Pancreas (tissue), 10 donors: ENCODE measurements around the gene C11orf97. TPM values are rescaled to one million over a fixed set of nuclear protein-coding genes. Genes with fewer than 3 reads are reported as not detected.
A peak's percentile ranks its signal among the peaks of the same experiment; 100 is the strongest.

Source experiments
- ATAC-seq, 4 donors: fragments of 200-7000 bp; cut with Tn5 transposase; one replicate each; pipeline versions ENCODE4 v1.8.0 to v1.9.1; 2020; ENCODE audit warnings: mild to moderate bottlenecking in 4 of 4, moderate library complexity in 4 of 4
- DNase-seq, 6 donors: peaks; one replicate each; pipeline ENCODE4 v3.0.0-alpha.2; 2020
- FAIRE-seq: peaks from 2 replicates; lab custom pipeline; 2012; peaks lifted over from hg19 to GRCh38; lab: Jason Lieb, UNC
- H3K27ac ChIP-seq, 4 donors: fragments of 200-600 bp; sonication (generic); 1 replicate in 3 of 4; 2 replicates in 1 of 4; pipeline versions ENCODE4 v1.5.0 to v1.8.0; 2020
- H3K27me3 ChIP-seq, 4 donors: fragments of 200-600 bp; one replicate each; pipeline ENCODE4 v1.8.0; 2021
- H3K36me3 ChIP-seq, 3 donors: fragments of 200-600 bp; sonication (generic) in 1 of 3; one replicate each; pipeline versions ENCODE4 v1.5.0 to v1.8.0; 2020 to 2021
- H3K4me1 ChIP-seq, 3 donors: fragments of 200-600 bp; one replicate each; pipeline ENCODE4 v1.8.0; 2021
- H3K4me3 ChIP-seq, 4 donors: fragments of 200-600 bp; sonication (generic) in 2 of 4; one replicate each; pipeline versions ENCODE4 v1.5.0 to v1.8.0; 2020 to 2021
- H3K9me3 ChIP-seq, 4 donors: fragments of 200-600 bp; one replicate each; pipeline ENCODE4 v1.8.0; 2021
- WGBS, 2 donors: extraction: QIAGEN DNeasy Blood & Tissue Kit; methylation state at CpG; one replicate each; pipeline ENCODE4 v1.1.7; 2013; 5-methylcytosine and 5-hydroxymethylcytosine counted together
- intact Hi-C, 3 donors: fragments of 100-400 bp; cut with DNase I; formaldehyde crosslinking; loops; one replicate each; pipeline versions ENCODE4 v1.11.1 to v1.14.2; 2022
- polyA plus RNA-seq, 2 donors: library from polyadenylated mRNA; stranded (reverse); fragments of 200-250 nt; gene quantifications; one replicate each; pipeline ENCODE4 v1.2.3, GENCODE V29; 2013
- total RNA-seq, 6 donors: library from RNA; stranded (reverse); fragmentation: NEBNext Ultra II Directional in 4 of 6; extraction: Animal tissue kit (Norgen Biotek cat#: 25700) in 4 of 6; gene quantifications; one replicate each; pipeline versions ENCODE4 v1.2.1 to v1.2.4, GENCODE V29; 2021 to 2023
- TF ChIP-seq, protein P1 (sequence below), 4 donors: fragments of 200-600 bp; sonication (generic) in 3 of 4; IDR thresholded peaks; one replicate each; pipeline versions ENCODE4 v1.5.0 to v1.8.0; 2021; ENCODE audit warnings: antibody characterized with exemption in 4 of 4
- donor health status: healthy with polysubstance abuse.
- donor health status: DM: no; HTN: no; CAD: no; lungs with moderate emphysema.
- donor health status: DM: no; HTN: no; CAD: no.
- donor health status: control.
- donor health status: control.
- donor health status: Bipolar disorder and iron deficiency.
- donor health status: DM: yes; HTN: yes; CAD: no.
- donor health status: DM: no; HTN: no; CAD: no.
- donor health status: DM: no; HTN: no; CAD: no.
- donor health status: DM: yes; HTN: yes; CAD: no.

C11orf97 gene
- total and polyA plus RNA-seq, 8 donors: not detected

DNA sequence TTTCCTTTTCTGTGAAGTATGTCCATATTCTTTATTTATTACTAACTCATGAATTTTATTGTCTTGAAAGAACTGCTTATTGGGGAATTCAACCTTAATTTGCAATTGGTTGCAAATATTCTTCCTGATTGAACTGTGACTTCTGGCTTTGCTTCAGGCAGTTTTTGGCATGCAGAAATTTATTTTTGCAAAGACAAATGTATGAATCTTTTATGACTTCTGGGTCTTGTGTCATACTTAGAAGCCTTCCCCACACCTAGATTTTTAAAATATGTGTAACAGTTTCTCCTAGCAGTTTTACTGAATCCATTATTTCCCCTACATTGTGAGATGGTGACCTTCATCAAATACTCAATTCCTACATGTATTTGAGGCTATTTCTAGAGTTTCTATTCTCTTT, 30.9 kb upstream of the C11orf97 start:
- H3K36me3 ChIP-seq: peaks cover 0 to 16% (median 14%) of the 10 kb centered on the region in 3 donors
- no peak for DNase-seq
- ATAC-seq: no peak

DNA sequence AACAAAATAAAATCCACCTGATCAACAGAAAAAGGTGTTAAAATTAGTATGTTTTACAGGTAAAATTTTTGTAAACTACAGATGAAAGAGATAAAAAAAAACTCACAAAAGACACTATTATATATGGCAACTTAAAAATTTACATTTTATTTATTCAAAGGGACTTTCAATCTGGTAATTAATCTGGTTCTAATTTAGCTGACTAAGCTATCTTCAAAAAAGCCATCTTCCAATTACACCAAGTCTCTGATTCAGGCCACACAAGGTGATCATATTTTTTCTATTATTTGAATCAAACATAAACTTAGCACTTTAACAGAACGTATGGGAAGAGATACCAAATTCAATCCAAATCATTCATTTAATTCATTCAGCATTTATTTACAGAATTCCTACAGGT, 26.2 kb upstream of the C11orf97 start:
- Histone ChIP-seq H3K9me3 (no peaks in the 10 kb centered on the region), H3K4me1 (no peaks in the 10 kb centered on the region), H3K27ac (no peak overlapping the region), H3K27me3 (no peaks in the 10 kb centered on the region), H3K4me3 (no peak overlapping the region), H3K36me3 (peaks cover 0 to 34% (median 11%) of the 10 kb centered on the region in 3 donors)
- DNase-seq (no peak), ATAC-seq (no peak), FAIRE-seq (no peak)
- intact Hi-C loops: no loop called here
- 76 to 93% methylated on average over 1 of the region's 1 CpG for WGBS, 2 donors
- TF ChIP-seq, protein P1, sequence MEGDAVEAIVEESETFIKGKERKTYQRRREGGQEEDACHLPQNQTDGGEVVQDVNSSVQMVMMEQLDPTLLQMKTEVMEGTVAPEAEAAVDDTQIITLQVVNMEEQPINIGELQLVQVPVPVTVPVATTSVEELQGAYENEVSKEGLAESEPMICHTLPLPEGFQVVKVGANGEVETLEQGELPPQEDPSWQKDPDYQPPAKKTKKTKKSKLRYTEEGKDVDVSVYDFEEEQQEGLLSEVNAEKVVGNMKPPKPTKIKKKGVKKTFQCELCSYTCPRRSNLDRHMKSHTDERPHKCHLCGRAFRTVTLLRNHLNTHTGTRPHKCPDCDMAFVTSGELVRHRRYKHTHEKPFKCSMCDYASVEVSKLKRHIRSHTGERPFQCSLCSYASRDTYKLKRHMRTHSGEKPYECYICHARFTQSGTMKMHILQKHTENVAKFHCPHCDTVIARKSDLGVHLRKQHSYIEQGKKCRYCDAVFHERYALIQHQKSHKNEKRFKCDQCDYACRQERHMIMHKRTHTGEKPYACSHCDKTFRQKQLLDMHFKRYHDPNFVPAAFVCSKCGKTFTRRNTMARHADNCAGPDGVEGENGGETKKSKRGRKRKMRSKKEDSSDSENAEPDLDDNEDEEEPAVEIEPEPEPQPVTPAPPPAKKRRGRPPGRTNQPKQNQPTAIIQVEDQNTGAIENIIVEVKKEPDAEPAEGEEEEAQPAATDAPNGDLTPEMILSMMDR (IDR thresholded peaks at IDR 0.05): no peak

More for the DNA sequence above, 30.9 kb upstream of the C11orf97 start:
- Histone ChIP-seq H3K4me3 (no peak overlapping the region), H3K4me1 (no peaks in the 10 kb centered on the region), H3K27me3 (no peaks in the 10 kb centered on the region), H3K9me3 (no peaks in the 10 kb centered on the region), H3K27ac (no peak overlapping the region)
- intact Hi-C loops: no loop called here
- TF ChIP-seq, protein P1 (IDR thresholded peaks at IDR 0.05): no peak
- FAIRE-seq: no peak

DNA sequence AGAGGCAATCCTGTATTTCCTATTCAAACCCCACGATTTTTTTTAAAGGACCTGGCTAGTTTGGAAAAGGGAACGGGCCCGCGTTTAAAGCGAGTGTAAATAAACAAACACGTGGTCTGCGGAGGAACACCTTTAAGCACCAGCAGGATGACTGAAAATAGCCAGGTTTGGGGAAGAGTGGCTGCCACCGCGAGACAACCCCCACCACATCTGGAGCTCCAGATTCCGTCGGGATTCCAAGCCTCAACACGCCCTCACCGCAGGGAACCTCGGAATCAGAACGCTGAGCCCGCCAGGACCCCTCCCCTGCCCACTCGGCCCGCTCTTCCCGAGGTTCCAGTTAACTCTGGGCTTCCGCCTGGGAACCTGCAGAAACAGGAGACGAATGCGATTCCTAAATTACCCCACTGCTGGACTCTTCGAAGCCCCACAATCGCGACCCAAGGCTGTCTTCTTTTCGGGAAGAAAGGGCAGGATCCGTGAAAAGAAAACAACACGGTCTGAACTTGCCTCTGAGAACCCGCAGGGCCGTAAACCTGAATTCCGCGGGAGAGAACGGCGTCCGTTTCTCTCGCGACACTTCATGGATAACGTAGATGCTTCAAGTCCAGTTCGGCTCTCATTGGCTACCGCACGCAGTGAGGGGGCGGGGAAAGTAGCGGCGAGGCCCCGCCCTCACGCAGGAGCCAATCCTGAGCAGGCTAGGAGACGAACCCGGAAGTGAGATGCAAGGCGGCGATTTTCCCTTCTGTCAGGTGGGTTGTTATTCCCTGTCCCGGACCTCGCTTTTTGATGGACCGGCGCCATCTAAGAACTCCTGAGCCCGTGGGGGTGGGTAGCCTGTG, 18.8 kb upstream of the C11orf97 start, which contains the start of the genes ANKRD49 and MRE11:
ANKRD49 (plus strand) TSS at position 704 of the 845 bp plus-strand sequence. CDS start 2,710 bp downstream, outside the sequence.
MRE11 (minus strand) TSS at position 564 of the 845 bp plus-strand sequence. CDS start 1,043 bp downstream, outside the sequence.
- WGBS, 2 donors: 0 to 1% methylated on average over 55 of the region's 55 CpGs
- intact Hi-C loops: no loop called here
- peaks cover 0 to 19% (median 6%) of the 10 kb centered on the region in 3 donors for H3K36me3 ChIP-seq
- H3K4me1 ChIP-seq: peaks cover 5 to 21% (median 12%) of the 10 kb centered on the region in 3 donors
- FAIRE-seq (peak; percentile 97), ATAC-seq (peak; percentile 99 to 100 (median 100)), DNase-seq (peak; percentile 92 to 98 (median 96))
- peak within 1 kb of the TSS; percentile 51 to 77 (median 66) for H3K27ac ChIP-seq
- peak within 1 kb of the TSS; percentile 62 to 85 (median 76) for H3K4me3 ChIP-seq
- H3K9me3 ChIP-seq: no peaks in the 10 kb centered on the region
- no peaks in the 10 kb centered on the region for H3K27me3 ChIP-seq
- TF ChIP-seq, protein P1 (IDR thresholded peaks at IDR 0.05): no peak

DNA sequence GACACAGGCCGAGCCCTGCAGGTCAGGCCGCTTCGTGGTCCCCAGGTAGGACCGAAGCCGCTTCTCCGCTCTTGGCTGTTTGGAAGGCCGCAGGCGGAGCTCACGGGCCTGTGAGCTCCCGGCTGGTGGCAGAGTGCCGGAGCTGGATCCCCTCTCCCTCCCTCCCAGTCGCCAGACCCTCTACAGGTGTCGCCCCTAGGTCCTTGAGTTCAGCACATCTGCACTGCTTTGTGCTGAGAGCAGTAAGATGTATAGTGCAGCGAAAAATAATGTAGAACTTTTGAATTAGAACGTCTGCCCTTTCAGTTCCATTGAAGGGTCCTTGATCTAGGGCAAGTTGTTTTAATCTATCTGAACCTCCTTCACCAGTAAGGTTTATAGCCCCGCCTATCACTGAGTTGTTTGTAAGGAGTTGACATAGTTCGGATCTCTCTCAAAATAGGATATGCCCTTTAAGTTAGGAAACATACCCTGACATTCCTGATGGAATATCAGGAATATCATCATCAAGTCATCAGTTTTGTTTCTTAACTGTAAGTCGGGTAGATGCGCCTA, 18.1 kb upstream of the C11orf97 start:
- DNase-seq: no peak
- Histone ChIP-seq H3K9me3 (no peaks in the 10 kb centered on the region), H3K4me3 (peak overlapping the region; percentile 62 to 85 (median 76)), H3K27ac (peak overlapping the region; percentile 51 to 77 (median 66)), H3K27me3 (no peaks in the 10 kb centered on the region), H3K36me3 (peaks cover 0 to 19% (median 3%) of the 10 kb centered on the region in 3 donors), H3K4me1 (peaks cover 5 to 21% (median 12%) of the 10 kb centered on the region in 3 donors)
- TF ChIP-seq, protein P1 (IDR thresholded peaks at IDR 0.05): no peak
- WGBS, 2 donors: 2% methylated on average over 19 of the region's 19 CpGs
- peak; percentile 67 to 80 (median 71) for ATAC-seq
- no peak for FAIRE-seq
- intact Hi-C loops: no loop called here
